GM23338 (cell line): ENCODE data around the gene TEX26.

ENCODE experiments used
- CREB1 ChIP-seq: fragments of 250-450 bp; sonication (Bioruptor Pico); IDR thresholded peaks from 2 replicates; pipeline ENCODE4 v1.5.0; 2020; ENCODE audit warnings: low read depth, mild to moderate bottlenecking, moderate library complexity
- EZH2 ChIP-seq: fragments of 200-600 bp; sonication (generic); IDR thresholded peaks from one replicate; pipeline ENCODE4 v1.8.0; 2017; ENCODE audit warnings: antibody characterized with exemption, mild to moderate bottlenecking, low read depth; ENCODE audit not compliant: unreplicated experiment
- EZH2phosphoT487 ChIP-seq: fragments of 200-600 bp; sonication (generic); IDR thresholded peaks from one replicate; pipeline ENCODE4 v1.8.1; 2018; ENCODE audit warnings: antibody characterized with exemption; ENCODE audit not compliant: unreplicated experiment
- JUNB ChIP-seq: IDR thresholded peaks from one replicate; pipeline ENCODE4 v1.6.1; 2016; ENCODE audit warnings: antibody characterized with exemption; ENCODE audit not compliant: unreplicated experiment
- NANOG ChIP-seq: IDR thresholded peaks from 2 replicates; pipeline ENCODE4 v1.6.1; 2016; ENCODE audit warnings: antibody characterized with exemption, borderline replicate concordance
- POLR2AphosphoS5 ChIP-seq: IDR thresholded peaks from 2 replicates; pipeline ENCODE4 v1.6.1; 2016; ENCODE audit warnings: antibody characterized with exemption, low read depth
- STAT1 ChIP-seq: IDR thresholded peaks from one replicate; pipeline ENCODE4 v1.6.1; 2016; ENCODE audit warnings: antibody characterized with exemption; ENCODE audit not compliant: unreplicated experiment
- ZNF114 ChIP-seq: fragments of 250-450 bp; sonication (Bioruptor Pico); IDR thresholded peaks from 2 replicates; pipeline ENCODE4 v1.5.0; 2020; ENCODE audit warnings: mild to moderate bottlenecking, moderate library complexity
- ZNF331 ChIP-seq: fragments of 250-450 bp; sonication (Bioruptor Pico); IDR thresholded peaks from 2 replicates; pipeline ENCODE4 v1.5.0; 2020; ENCODE audit warnings: low read depth, mild to moderate bottlenecking, moderate library complexity
- TF ChIP-seq, protein P1 (sequence below), 2 experiments: fragments of 200-600 bp in 1 of 2; sonication (generic) in 1 of 2; conservative IDR thresholded peaks; 2 replicates each; pipeline versions ENCODE4 v1.5.1 to v1.6.1; 2016 to 2017; ENCODE audit warnings: antibody characterized with exemption in 2 of 2, low read depth in 2 of 2, mild to moderate bottlenecking in 2 of 2, moderate library complexity in 1 of 2
- TF ChIP-seq, protein P2 (sequence below): IDR thresholded peaks from one replicate; pipeline ENCODE4 v1.6.1; 2018; ENCODE audit warnings: antibody characterized with exemption; ENCODE audit not compliant: unreplicated experiment
- TF ChIP-seq, protein P3 (sequence below): IDR thresholded peaks from 2 replicates; pipeline ENCODE4 v1.6.1; 2016; ENCODE audit warnings: antibody characterized with exemption
- TF ChIP-seq, protein P4 (sequence below): fragments of 250-450 bp; sonication (Bioruptor Pico); IDR thresholded peaks from 2 replicates; pipeline ENCODE4 v1.5.0; 2020; ENCODE audit warnings: mild to moderate bottlenecking, moderate library complexity

GRCh38 chr13:31014456-31014855 is 82.0 kb downstream of the TEX26 start:
- TF ChIP-seq, protein P1, sequence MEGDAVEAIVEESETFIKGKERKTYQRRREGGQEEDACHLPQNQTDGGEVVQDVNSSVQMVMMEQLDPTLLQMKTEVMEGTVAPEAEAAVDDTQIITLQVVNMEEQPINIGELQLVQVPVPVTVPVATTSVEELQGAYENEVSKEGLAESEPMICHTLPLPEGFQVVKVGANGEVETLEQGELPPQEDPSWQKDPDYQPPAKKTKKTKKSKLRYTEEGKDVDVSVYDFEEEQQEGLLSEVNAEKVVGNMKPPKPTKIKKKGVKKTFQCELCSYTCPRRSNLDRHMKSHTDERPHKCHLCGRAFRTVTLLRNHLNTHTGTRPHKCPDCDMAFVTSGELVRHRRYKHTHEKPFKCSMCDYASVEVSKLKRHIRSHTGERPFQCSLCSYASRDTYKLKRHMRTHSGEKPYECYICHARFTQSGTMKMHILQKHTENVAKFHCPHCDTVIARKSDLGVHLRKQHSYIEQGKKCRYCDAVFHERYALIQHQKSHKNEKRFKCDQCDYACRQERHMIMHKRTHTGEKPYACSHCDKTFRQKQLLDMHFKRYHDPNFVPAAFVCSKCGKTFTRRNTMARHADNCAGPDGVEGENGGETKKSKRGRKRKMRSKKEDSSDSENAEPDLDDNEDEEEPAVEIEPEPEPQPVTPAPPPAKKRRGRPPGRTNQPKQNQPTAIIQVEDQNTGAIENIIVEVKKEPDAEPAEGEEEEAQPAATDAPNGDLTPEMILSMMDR (conservative IDR thresholded peaks at IDR 0.05; ENCODE audit: low read depth in 2 of 2) = no peak
- TF ChIP-seq, protein P2, sequence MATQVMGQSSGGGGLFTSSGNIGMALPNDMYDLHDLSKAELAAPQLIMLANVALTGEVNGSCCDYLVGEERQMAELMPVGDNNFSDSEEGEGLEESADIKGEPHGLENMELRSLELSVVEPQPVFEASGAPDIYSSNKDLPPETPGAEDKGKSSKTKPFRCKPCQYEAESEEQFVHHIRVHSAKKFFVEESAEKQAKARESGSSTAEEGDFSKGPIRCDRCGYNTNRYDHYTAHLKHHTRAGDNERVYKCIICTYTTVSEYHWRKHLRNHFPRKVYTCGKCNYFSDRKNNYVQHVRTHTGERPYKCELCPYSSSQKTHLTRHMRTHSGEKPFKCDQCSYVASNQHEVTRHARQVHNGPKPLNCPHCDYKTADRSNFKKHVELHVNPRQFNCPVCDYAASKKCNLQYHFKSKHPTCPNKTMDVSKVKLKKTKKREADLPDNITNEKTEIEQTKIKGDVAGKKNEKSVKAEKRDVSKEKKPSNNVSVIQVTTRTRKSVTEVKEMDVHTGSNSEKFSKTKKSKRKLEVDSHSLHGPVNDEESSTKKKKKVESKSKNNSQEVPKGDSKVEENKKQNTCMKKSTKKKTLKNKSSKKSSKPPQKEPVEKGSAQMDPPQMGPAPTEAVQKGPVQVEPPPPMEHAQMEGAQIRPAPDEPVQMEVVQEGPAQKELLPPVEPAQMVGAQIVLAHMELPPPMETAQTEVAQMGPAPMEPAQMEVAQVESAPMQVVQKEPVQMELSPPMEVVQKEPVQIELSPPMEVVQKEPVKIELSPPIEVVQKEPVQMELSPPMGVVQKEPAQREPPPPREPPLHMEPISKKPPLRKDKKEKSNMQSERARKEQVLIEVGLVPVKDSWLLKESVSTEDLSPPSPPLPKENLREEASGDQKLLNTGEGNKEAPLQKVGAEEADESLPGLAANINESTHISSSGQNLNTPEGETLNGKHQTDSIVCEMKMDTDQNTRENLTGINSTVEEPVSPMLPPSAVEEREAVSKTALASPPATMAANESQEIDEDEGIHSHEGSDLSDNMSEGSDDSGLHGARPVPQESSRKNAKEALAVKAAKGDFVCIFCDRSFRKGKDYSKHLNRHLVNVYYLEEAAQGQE = no peak
- TF ChIP-seq EZH2phosphoT487 = no peak
- no peak for TF ChIP-seq POLR2AphosphoS5
- no peak for TF ChIP-seq JUNB
- TF ChIP-seq, protein P3, sequence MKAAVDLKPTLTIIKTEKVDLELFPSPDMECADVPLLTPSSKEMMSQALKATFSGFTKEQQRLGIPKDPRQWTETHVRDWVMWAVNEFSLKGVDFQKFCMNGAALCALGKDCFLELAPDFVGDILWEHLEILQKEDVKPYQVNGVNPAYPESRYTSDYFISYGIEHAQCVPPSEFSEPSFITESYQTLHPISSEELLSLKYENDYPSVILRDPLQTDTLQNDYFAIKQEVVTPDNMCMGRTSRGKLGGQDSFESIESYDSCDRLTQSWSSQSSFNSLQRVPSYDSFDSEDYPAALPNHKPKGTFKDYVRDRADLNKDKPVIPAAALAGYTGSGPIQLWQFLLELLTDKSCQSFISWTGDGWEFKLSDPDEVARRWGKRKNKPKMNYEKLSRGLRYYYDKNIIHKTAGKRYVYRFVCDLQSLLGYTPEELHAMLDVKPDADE = no peak
- TF ChIP-seq EZH2 = no peak
- no peak for TF ChIP-seq CREB1
- TF ChIP-seq STAT1 = no peak
- TF ChIP-seq NANOG = no peak
- TF ChIP-seq, protein P4, sequence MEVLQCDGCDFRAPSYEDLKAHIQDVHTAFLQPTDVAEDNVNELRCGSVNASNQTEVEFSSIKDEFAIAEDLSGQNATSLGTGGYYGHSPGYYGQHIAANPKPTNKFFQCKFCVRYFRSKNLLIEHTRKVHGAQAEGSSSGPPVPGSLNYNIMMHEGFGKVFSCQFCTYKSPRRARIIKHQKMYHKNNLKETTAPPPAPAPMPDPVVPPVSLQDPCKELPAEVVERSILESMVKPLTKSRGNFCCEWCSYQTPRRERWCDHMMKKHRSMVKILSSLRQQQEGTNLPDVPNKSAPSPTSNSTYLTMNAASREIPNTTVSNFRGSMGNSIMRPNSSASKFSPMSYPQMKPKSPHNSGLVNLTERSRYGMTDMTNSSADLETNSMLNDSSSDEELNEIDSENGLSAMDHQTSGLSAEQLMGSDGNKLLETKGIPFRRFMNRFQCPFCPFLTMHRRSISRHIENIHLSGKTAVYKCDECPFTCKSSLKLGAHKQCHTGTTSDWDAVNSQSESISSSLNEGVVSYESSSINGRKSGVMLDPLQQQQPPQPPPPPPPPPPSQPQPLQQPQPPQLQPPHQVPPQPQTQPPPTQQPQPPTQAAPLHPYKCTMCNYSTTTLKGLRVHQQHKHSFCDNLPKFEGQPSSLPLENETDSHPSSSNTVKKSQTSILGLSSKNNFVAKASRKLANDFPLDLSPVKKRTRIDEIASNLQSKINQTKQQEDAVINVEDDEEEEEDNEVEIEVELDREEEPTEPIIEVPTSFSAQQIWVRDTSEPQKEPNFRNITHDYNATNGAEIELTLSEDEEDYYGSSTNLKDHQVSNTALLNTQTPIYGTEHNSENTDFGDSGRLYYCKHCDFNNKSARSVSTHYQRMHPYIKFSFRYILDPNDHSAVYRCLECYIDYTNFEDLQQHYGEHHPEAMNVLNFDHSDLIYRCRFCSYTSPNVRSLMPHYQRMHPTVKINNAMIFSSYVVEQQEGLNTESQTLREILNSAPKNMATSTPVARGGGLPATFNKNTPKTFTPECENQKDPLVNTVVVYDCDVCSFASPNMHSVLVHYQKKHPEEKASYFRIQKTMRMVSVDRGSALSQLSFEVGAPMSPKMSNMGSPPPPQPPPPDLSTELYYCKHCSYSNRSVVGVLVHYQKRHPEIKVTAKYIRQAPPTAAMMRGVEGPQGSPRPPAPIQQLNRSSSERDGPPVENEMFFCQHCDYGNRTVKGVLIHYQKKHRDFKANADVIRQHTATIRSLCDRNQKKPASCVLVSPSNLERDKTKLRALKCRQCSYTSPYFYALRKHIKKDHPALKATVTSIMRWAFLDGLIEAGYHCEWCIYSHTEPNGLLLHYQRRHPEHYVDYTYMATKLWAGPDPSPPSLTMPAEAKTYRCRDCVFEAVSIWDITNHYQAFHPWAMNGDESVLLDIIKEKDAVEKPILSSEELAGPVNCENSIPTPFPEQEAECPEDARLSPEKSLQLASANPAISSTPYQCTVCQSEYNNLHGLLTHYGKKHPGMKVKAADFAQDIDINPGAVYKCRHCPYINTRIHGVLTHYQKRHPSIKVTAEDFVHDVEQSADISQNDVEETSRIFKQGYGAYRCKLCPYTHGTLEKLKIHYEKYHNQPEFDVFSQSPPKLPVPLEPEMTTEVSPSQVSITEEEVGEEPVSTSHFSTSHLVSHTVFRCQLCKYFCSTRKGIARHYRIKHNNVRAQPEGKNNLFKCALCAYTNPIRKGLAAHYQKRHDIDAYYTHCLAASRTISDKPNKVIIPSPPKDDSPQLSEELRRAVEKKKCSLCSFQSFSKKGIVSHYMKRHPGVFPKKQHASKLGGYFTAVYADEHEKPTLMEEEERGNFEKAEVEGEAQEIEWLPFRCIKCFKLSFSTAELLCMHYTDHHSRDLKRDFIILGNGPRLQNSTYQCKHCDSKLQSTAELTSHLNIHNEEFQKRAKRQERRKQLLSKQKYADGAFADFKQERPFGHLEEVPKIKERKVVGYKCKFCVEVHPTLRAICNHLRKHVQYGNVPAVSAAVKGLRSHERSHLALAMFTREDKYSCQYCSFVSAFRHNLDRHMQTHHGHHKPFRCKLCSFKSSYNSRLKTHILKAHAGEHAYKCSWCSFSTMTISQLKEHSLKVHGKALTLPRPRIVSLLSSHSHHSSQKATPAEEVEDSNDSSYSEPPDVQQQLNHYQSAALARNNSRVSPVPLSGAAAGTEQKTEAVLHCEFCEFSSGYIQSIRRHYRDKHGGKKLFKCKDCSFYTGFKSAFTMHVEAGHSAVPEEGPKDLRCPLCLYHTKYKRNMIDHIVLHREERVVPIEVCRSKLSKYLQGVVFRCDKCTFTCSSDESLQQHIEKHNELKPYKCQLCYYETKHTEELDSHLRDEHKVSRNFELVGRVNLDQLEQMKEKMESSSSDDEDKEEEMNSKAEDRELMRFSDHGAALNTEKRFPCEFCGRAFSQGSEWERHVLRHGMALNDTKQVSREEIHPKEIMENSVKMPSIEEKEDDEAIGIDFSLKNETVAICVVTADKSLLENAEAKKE (CRISPR knock-in tag) = no peak
- no peak for TF ChIP-seq ZNF114 (CRISPR knock-in tag)
- TF ChIP-seq ZNF331 (CRISPR knock-in tag) = no peak
